Measurements from ENCODE around the gene UNC119.
A peak's percentile ranks its signal among the peaks of the same experiment; 100 is the strongest.

UNC119 gene

GRCh38 chr17:28572259-28573039 lies 20.0 kb upstream of the UNC119 start:
- Histone ChIP-seq H3K9me3 (ENCODE audit: insufficient read depth, low read length) (no peaks in the 10 kb centered on the region), H3K36me3 (ENCODE audit: insufficient read depth, insufficient read length, low read length) (peaks cover 31% of the 10 kb centered on the region), H3K27me3 (ENCODE audit: insufficient read depth, insufficient read length) (peaks cover 7% of the 10 kb centered on the region), H3K4me3 (ENCODE audit: insufficient read length, low read depth) (no peak overlapping the region), H3K9ac (ENCODE audit: insufficient read length, low read depth) (no peak overlapping the region), H3K4me1 (ENCODE audit: insufficient read depth, insufficient read length) (peaks cover 12% of the 10 kb centered on the region)
- DNase-seq (ENCODE audit: low read depth, low spot score), result no peak
- TF ChIP-seq ZNF274 (IDR thresholded peaks at IDR 0.05; ENCODE audit: low read depth, low read length) (no peak), YY1 (IDR thresholded peaks at IDR 0.05; ENCODE audit: insufficient read depth, insufficient read length) (no peak), SUZ12 (IDR thresholded peaks at IDR 0.05; ENCODE audit: extremely low read depth, insufficient read depth, insufficient read length) (no peak)

GRCh38 chr17:28571361-28572122 lies 19.1 kb upstream of the UNC119 start, which contains the start of gene PIGS:
PIGS (minus strand) TSS chr17:28571524; CDS start chr17:28571496, 28 bp downstream.
- TF ChIP-seq ZNF274 (IDR thresholded peaks at IDR 0.05; ENCODE audit: low read depth, low read length) (no peak), SUZ12 (IDR thresholded peaks at IDR 0.05; ENCODE audit: extremely low read depth, insufficient read depth, insufficient read length) (no peak), YY1 (IDR thresholded peaks at IDR 0.05; ENCODE audit: insufficient read depth, insufficient read length) (peak; percentile 54)
- Histone ChIP-seq H3K4me1 (ENCODE audit: insufficient read depth, insufficient read length) (peaks cover 9% of the 10 kb centered on the region), H3K9me3 (ENCODE audit: insufficient read depth, low read length) (no peaks in the 10 kb centered on the region), H3K36me3 (ENCODE audit: insufficient read depth, insufficient read length, low read length) (peaks cover 27% of the 10 kb centered on the region), H3K9ac (ENCODE audit: insufficient read length, low read depth) (peak within 1 kb of the TSS; percentile 90), H3K27me3 (ENCODE audit: insufficient read depth, insufficient read length) (peaks cover 7% of the 10 kb centered on the region), H3K4me3 (ENCODE audit: insufficient read length, low read depth) (peak within 1 kb of the TSS; percentile 88)
- DNase-seq (ENCODE audit: low read depth, low spot score), result peak; percentile 87

- Histone ChIP-seq H3K9me3 (ENCODE audit: insufficient read depth, low read length) (no peaks in the 10 kb centered on the region), H3K27me3 (ENCODE audit: insufficient read depth, insufficient read length) (peaks cover 7% of the 10 kb centered on the region), H3K9ac (ENCODE audit: insufficient read length, low read depth) (peak overlapping the region; percentile 90), H3K4me3 (ENCODE audit: insufficient read length, low read depth) (peak overlapping the region; percentile 88), H3K4me1 (ENCODE audit: insufficient read depth, insufficient read length) (peaks cover 7% of the 10 kb centered on the region), H3K36me3 (ENCODE audit: insufficient read depth, insufficient read length, low read length) (peaks cover 27% of the 10 kb centered on the region)
- DNase-seq (ENCODE audit: low read depth, low spot score), result no peak
- TF ChIP-seq YY1 (IDR thresholded peaks at IDR 0.05; ENCODE audit: insufficient read depth, insufficient read length) (no peak), SUZ12 (IDR thresholded peaks at IDR 0.05; ENCODE audit: extremely low read depth, insufficient read depth, insufficient read length) (no peak), ZNF274 (IDR thresholded peaks at IDR 0.05; ENCODE audit: low read depth, low read length) (no peak)
Measured at GRCh38 chr17:28570716-28571360, 18.4 kb upstream of the UNC119 start.

GRCh38 chr17:28569446-28569845 lies 17.0 kb upstream of the UNC119 start:
- no peak overlapping the region for H3K4me3 ChIP-seq (ENCODE audit: insufficient read length, low read depth)
- TF ChIP-seq ZNF274 (IDR thresholded peaks at IDR 0.05; ENCODE audit: low read depth, low read length) (no peak), SUZ12 (IDR thresholded peaks at IDR 0.05; ENCODE audit: extremely low read depth, insufficient read depth, insufficient read length) (no peak), YY1 (IDR thresholded peaks at IDR 0.05; ENCODE audit: insufficient read depth, insufficient read length) (no peak)
- H3K4me1 ChIP-seq (ENCODE audit: insufficient read depth, insufficient read length), result no peaks in the 10 kb centered on the region
- H3K27me3 ChIP-seq (ENCODE audit: insufficient read depth, insufficient read length), result peaks cover 7% of the 10 kb centered on the region
- H3K9ac ChIP-seq (ENCODE audit: insufficient read length, low read depth), result no peak overlapping the region
- H3K36me3 ChIP-seq (ENCODE audit: insufficient read depth, insufficient read length, low read length), result peaks cover 18% of the 10 kb centered on the region
- no peak for DNase-seq (ENCODE audit: low read depth, low spot score)
- H3K9me3 ChIP-seq (ENCODE audit: insufficient read depth, low read length), result no peaks in the 10 kb centered on the region

- TF ChIP-seq SUZ12 (IDR thresholded peaks at IDR 0.05; ENCODE audit: extremely low read depth, insufficient read depth, insufficient read length) (no peak), YY1 (IDR thresholded peaks at IDR 0.05; ENCODE audit: insufficient read depth, insufficient read length) (no peak), ZNF274 (IDR thresholded peaks at IDR 0.05; ENCODE audit: low read depth, low read length) (no peak)
- no peak for DNase-seq (ENCODE audit: low read depth, low spot score)
- no peak overlapping the region for H3K4me3 ChIP-seq (ENCODE audit: insufficient read length, low read depth)
- peaks cover 8% of the 10 kb centered on the region for H3K36me3 ChIP-seq (ENCODE audit: insufficient read depth, insufficient read length, low read length)
- H3K9me3 ChIP-seq (ENCODE audit: insufficient read depth, low read length), result no peaks in the 10 kb centered on the region
- H3K4me1 ChIP-seq (ENCODE audit: insufficient read depth, insufficient read length), result no peaks in the 10 kb centered on the region
- peaks cover 5% of the 10 kb centered on the region for H3K27me3 ChIP-seq (ENCODE audit: insufficient read depth, insufficient read length)
- no peak overlapping the region for H3K9ac ChIP-seq (ENCODE audit: insufficient read length, low read depth)
Measured at GRCh38 chr17:28567604-28568003, 15.2 kb upstream of the UNC119 start.

GRCh38 chr17:28563475-28563874 lies 11.1 kb upstream of the UNC119 start:
- no peak overlapping the region for H3K9ac ChIP-seq (ENCODE audit: insufficient read length, low read depth)
- H3K36me3 ChIP-seq (ENCODE audit: insufficient read depth, insufficient read length, low read length), result peaks cover 16% of the 10 kb centered on the region
- no peak for DNase-seq (ENCODE audit: low read depth, low spot score)
- no peaks in the 10 kb centered on the region for H3K4me1 ChIP-seq (ENCODE audit: insufficient read depth, insufficient read length)
- H3K4me3 ChIP-seq (ENCODE audit: insufficient read length, low read depth), result no peak overlapping the region
- no peaks in the 10 kb centered on the region for H3K27me3 ChIP-seq (ENCODE audit: insufficient read depth, insufficient read length)
- H3K9me3 ChIP-seq (ENCODE audit: insufficient read depth, low read length), result no peaks in the 10 kb centered on the region
- TF ChIP-seq ZNF274 (IDR thresholded peaks at IDR 0.05; ENCODE audit: low read depth, low read length), result no peak

- Histone ChIP-seq H3K27me3 (ENCODE audit: insufficient read depth, insufficient read length) (no peaks in the 10 kb centered on the region), H3K4me1 (ENCODE audit: insufficient read depth, insufficient read length) (no peaks in the 10 kb centered on the region), H3K9me3 (ENCODE audit: insufficient read depth, low read length) (no peaks in the 10 kb centered on the region), H3K36me3 (ENCODE audit: insufficient read depth, insufficient read length, low read length) (peaks cover 49% of the 10 kb centered on the region), H3K4me3 (ENCODE audit: insufficient read length, low read depth) (no peak overlapping the region), H3K9ac (ENCODE audit: insufficient read length, low read depth) (no peak overlapping the region)
- no peak for DNase-seq (ENCODE audit: low read depth, low spot score)
- no peak for TF ChIP-seq SUZ12 (IDR thresholded peaks at IDR 0.05; ENCODE audit: extremely low read depth, insufficient read depth, insufficient read length)
- TF ChIP-seq ZNF274 (IDR thresholded peaks at IDR 0.05; ENCODE audit: low read depth, low read length), result no peak
- TF ChIP-seq YY1 (IDR thresholded peaks at IDR 0.05; ENCODE audit: insufficient read depth, insufficient read length), result no peak
Measured at GRCh38 chr17:28555022-28555421, 2.6 kb upstream of the UNC119 start.
